ENCODE results near the gene EREG. TPM values are rescaled to one million over a fixed set of nuclear protein-coding genes. Genes with fewer than 3 reads are reported as not detected.

EREG gene
- total and polyA plus RNA-seq, 9 of the 15 experiments (the other 6 are each of a cell fraction or from before 2014, with no cell fraction given) = 0.97 to 7.3 (median 2.5) TPM

DNA sequence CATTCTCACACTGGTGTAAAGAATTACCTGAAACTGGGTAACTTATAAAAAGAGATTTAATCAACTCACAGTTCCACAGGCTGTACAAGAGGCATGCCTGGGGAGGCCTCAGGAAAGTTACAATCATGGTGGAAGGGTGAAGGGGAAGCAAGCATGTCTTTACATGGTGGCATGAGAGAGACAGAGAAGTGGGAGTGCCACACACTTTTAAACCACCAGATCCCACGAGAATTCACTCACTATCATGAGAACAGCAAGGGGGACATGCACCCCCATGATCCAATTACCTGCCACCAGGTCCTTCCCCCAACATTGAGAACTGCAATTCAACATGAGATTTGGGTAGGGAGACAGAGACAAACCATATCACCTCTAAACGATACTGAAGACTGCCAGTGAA is 33.7 kb upstream of the EREG start (continued):
- no peak for TF ChIP-seq CLOCK (CRISPR knock-in tag; IDR thresholded peaks at IDR 0.05; ENCODE audit: borderline replicate concordance)
- no peak for TF ChIP-seq BHLHE40 (IDR thresholded peaks at IDR 0.05; ENCODE audit: low read length)
- peak; percentile 59 for TF ChIP-seq POLR2A (conservative IDR thresholded peaks at IDR 0.05)
- no peak for TF ChIP-seq ZNF668 (CRISPR knock-in tag; IDR thresholded peaks at IDR 0.05)
- no peak for TF ChIP-seq ZBTB33 (CRISPR knock-in tag; IDR thresholded peaks at IDR 0.05)
- no peak for TF ChIP-seq CHD1 (IDR thresholded peaks at IDR 0.05; ENCODE audit: low read length)
- no peak for TF ChIP-seq PATZ1 (CRISPR knock-in tag; IDR thresholded peaks at IDR 0.05; ENCODE audit: borderline replicate concordance)
- TF ChIP-seq PML (IDR thresholded peaks at IDR 0.05; ENCODE audit: low read length) = no peak
- TF ChIP-seq, protein P1, sequence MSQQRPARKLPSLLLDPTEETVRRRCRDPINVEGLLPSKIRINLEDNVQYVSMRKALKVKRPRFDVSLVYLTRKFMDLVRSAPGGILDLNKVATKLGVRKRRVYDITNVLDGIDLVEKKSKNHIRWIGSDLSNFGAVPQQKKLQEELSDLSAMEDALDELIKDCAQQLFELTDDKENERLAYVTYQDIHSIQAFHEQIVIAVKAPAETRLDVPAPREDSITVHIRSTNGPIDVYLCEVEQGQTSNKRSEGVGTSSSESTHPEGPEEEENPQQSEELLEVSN (IDR thresholded peaks at IDR 0.05; ENCODE audit: borderline replicate concordance in 1 of 2, extremely low read depth in 1 of 2, insufficient read depth in 1 of 2, insufficient read length in 1 of 2, low read depth in 1 of 2, low read length in 1 of 2, poor library complexity in 1 of 2, severe bottlenecking in 1 of 2) = no peak
- no peak for TF ChIP-seq FOXO4 (CRISPR knock-in tag; IDR thresholded peaks at IDR 0.05)
- TF ChIP-seq SMARCA4 (IDR thresholded peaks at IDR 0.05) = no peak
- TF ChIP-seq KDM2B (CRISPR knock-in tag; IDR thresholded peaks at IDR 0.05) = no peak
- 0 out of 2 replicates have a peak, but pooled peaks have one; percentile 21 for TF ChIP-seq ZNF583 (CRISPR knock-in tag; IDR thresholded peaks at IDR 0.05)
- TF ChIP-seq, protein P2, sequence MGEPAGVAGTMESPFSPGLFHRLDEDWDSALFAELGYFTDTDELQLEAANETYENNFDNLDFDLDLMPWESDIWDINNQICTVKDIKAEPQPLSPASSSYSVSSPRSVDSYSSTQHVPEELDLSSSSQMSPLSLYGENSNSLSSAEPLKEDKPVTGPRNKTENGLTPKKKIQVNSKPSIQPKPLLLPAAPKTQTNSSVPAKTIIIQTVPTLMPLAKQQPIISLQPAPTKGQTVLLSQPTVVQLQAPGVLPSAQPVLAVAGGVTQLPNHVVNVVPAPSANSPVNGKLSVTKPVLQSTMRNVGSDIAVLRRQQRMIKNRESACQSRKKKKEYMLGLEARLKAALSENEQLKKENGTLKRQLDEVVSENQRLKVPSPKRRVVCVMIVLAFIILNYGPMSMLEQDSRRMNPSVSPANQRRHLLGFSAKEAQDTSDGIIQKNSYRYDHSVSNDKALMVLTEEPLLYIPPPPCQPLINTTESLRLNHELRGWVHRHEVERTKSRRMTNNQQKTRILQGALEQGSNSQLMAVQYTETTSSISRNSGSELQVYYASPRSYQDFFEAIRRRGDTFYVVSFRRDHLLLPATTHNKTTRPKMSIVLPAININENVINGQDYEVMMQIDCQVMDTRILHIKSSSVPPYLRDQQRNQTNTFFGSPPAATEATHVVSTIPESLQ (CRISPR knock-in tag; IDR thresholded peaks at IDR 0.05) = no peak
- TF ChIP-seq SMAD4 (CRISPR knock-in tag; conservative IDR thresholded peaks at IDR 0.05) = peak; percentile 15; the same call in 1 of the 2 replicates

Data from K562 (cell line).